NCI-H69 (cell line): ENCODE results near the gene TGFBR1.
A peak's percentile ranks its signal among the peaks of the same experiment; 100 is the strongest.

Experiments used
- DNase-seq: peaks from one replicate; lab custom pipeline; 2025; lab: John Stamatoyannopoulos, UW

The TGFBR1 gene

GRCh38 chr9:99104459-99105151, at the start of gene TGFBR1:
TGFBR1 (plus strand) TSS chr9:99105113; CDS start chr9:99105206, 93 bp downstream.
- DNase-seq = peak; percentile 98

DNA sequence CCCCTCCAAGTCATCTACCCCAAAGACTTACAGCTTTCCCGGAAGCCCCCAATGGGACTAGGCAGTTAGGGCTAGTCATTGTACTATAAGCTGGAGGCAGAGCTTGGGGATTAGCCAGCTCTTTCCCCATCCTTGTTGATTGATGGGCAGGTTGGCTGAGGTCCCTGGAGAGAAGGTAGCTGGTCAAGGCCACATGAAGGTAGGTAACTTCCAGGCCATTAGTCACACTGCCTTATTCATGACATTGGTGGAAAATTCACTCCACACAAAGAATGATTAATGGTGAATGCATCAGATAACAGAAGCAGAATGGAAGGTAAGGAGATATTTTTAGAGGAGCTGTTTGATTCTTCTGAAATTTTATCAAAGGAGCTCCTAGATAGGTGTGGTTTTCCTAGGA, 49.5 kb upstream of the TGFBR1 start:
- no peak for DNase-seq

DNA sequence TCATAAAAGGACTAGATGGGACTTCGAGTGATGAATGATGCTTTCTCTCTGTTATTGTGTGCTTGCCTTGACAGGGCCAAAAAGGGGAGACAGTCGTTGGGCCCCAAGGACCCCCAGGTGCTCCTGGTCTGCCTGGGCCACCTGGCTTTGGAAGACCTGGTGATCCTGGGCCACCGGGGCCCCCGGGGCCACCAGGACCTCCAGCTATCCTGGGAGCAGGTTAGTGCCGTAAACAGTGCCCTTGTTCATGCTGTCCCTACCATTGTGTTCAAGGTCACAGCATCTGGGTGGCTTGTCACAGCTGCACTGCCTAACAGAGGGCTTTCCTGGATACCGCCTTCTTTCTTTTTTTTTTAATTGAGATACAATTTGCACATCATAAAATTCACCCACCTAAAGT, 48.7 kb upstream of the TGFBR1 start:
- DNase-seq = no peak

- DNase-seq = no peak
Observed at GRCh38 chr9:99056886-99057664, 47.8 kb upstream of the TGFBR1 start.

DNA sequence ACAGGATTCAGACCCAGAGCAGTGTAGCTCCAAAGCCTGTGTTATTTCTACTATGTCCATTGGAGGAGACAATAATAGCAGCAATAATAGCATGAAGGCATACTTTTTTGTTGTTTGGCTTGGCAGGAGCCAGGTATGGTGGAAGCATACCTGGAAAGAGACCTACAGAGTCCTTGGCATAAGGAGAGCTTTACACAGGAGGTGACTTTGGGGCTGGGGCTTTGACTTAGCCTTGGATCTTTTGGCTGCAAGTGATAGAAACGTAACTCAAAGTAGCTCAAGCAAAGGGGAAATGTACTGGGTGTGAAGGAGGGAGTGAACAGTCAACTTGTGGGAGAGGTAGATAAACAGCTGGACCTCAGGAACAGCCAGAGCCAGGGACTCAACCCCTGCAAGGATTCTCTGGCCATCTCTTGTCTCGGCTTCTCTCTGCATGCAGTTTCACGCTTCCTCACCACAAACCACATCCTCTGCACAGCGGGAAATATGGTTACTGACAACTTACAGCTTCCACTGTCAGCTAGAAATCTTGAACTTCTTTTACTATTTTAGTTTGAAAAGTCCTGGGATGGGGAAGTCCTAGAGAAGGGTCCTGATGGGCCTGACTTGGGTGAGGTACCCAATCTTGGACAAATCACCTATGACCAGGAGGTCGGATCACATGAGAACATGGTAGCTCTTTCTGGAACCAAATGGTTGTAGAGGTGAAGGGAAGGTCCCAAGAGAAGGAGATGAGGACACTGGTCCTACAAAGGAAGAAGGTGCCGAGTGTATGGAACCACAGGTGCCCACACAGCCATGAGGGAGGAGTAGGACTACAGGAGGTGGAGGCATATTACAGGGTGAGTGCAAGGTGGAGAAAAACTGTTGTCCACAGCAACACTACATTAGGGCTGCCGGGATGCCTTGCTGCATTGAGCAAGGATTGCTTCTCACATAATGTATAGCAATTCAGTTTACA, 47.0 kb upstream of the TGFBR1 start:
- DNase-seq = no peak

- no peak for DNase-seq
Observed at GRCh38 chr9:99058964-99059921, 45.7 kb upstream of the TGFBR1 start.

GRCh38 chr9:99060621-99061020, 44.3 kb upstream of the TGFBR1 start:
- DNase-seq = no peak

- no peak for DNase-seq
Observed at GRCh38 chr9:99062549-99062948, 42.4 kb upstream of the TGFBR1 start.

DNA sequence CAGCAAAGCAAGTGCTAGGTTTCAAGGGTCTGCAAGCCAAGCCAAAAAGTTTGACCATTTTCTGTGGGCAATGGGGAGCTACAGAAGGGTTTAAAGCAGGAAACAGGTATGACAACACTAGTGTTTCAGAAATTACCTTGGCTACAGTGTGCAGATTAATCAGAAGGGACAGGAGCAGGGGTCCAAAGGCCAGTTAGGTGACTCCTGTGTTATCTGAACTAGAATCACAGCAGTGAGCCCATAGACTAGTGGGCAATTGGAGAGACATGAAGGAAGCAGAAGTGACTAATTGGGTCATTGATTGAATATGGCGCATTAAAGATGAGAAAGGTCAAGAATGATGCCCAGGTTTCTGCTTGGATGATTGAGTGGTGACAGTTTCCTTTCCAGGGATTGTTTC, 41.4 kb upstream of the TGFBR1 start:
- no peak for DNase-seq

GRCh38 chr9:99066571-99066970, 38.3 kb upstream of the TGFBR1 start:
- no peak for DNase-seq

DNA sequence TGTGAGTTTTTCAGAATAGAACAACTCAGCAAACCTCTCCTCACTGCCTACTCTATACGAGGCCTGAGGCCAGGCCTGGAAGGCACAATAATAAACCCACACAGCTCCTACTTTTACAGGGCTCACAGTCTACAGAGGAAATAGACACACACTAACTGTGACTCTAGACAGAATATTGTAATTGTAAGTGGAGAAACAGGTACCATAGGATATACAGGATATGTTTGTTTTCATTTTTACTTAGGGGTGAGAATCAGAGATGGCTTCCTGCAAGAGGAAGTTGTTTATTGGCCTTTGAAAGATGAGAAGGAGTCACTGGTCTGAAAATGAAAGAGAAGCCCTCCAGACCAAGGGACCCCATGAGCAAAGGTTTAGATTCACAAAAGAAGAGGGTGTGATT, 35.8 kb upstream of the TGFBR1 start:
- DNase-seq = no peak

- peak; percentile 20 for DNase-seq
Observed at GRCh38 chr9:99069546-99069945, 35.4 kb upstream of the TGFBR1 start.

- DNase-seq = peak; percentile 12
Observed at GRCh38 chr9:99070681-99071080, 34.2 kb upstream of the TGFBR1 start.

DNA sequence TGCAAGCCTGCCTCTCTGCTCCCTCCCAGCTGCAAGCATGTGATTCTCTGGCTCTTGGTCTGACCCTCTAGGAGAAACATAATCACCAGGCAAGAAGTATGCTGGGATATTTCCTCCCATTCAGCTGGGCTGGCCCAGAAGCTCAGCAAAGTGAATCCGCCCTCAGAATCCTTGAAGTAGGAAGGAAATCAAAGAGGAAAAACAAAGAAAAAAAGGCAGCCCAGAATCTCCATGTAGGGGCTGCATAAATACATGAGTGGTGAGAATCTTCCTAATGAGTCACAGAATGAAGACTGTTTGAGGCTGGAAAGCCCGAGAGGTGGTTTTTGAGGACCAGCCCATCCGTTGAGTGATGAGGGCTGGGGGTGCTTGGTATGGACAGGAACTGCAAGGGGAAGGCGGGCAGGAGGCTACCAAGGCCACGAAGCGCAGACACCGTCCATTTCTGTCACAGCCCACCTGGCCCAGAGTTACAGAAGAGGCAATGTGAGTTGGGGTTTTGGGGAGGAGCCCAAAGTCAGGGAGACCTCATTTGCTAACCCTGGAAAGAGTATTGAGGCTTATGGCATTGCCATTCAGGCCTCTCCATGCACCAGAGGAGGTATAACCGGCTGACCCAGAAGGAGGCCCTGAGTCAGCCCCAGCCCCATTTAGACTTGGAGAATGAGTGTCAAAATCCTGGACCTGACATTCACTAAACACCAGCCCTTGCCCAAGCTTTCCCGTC, 33.4 kb upstream of the TGFBR1 start:
- no peak for DNase-seq

GRCh38 chr9:99072040-99072394, 32.9 kb upstream of the TGFBR1 start:
- DNase-seq = no peak

- no peak for DNase-seq
Observed at GRCh38 chr9:99073347-99073746, 31.6 kb upstream of the TGFBR1 start.

DNA sequence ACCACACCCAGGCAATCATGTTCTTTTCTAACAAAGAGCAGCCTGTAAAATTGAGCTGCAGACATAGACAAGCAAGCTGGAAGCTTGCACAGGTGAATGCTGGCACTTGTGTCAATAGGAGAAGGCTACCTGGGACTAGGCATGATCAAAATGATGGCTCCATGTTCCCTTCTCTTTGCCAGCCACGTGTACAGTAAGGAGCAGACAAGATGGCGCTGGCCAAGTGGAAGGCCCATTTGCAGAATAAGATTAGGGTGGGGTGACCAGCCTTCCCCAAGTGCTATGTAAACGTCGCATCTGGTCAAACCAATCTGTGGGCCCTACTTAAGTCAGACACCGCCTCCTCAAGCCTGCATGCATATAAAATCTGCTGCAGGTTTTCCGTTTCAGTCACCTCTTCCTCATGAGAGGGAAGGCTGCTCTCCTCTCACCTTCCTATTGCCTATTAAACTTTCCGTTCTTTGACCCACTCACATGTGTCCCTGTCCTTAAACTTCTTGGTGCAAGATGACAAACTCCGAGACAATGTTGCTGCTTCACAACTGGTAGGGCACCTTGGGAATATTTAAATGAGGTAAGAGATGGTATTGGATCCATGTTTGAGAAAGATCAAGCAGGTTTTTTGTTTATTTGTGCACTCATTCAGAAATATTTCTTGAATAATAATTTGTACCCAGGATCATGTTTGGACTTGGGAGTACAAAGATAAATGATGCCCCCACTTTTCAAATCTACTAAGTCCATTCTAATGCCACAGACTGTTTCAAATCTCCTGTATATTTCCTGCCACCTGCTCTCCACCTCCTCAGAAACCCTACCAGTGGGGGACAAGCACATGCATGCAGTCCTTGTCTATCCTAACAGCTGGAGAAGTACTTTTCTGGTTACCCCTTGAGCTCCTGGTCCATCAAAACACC, 30.7 kb upstream of the TGFBR1 start:
- DNase-seq = no peak

DNA sequence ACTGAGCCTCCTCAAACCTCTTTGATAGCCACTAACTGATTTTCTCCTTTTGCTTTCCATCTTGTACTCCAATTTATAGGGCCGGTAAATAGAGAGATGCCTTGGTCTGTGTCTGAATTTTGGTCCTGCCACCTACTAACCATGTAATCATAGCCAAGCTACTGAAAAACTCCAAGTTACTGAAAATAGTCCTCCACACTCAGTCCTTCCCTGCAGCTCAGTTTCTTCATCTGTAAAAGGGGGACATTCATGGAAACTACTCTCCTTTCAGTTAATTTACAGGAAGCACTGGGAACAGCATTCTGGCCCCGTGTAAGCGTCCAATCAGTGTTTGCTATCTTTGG, 30.0 kb upstream of the TGFBR1 start:
- DNase-seq = no peak

DNA sequence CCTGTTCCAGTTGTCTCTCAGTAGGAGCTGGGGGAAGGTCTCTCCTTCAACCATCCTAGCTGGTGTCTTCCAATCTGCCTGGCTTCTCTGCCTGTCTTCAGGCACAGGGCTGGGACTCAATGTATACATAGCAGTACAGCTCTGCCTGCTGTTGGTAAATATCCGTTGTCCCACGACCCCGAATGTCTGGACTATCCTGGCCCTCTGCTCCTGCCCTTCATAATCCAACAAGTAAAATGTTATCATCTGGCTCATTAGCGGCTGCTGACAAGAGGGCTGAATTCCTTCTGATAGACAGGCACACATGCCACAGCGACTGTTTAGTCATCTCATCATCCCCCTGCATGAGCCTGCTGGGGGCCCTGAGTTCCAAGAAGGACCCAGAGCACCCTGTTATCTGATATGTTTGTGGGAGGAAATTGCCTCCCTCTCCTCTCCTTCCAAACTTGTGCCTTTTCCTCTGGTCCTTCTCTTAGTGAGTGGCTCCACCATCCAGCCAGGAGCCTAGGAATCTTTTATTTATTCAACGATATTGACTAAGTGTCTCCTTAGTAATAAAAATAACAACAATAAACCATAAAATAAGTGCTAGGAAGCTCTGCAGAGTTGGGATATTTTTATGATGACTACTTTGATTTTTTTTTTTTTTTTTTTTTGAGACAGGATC, 29.5 kb upstream of the TGFBR1 start:
- DNase-seq = no peak
